WTC11 (cell line): ENCODE measurements around the gene RHOBTB3. TPM values are rescaled to one million over a fixed set of nuclear protein-coding genes. Genes with fewer than 3 reads are reported as not detected.

ENCODE experiments used
- ATAC-seq: fragments of 200-7000 bp; cut with Tn5 transposase; 2 replicates; pipeline ENCODE4 v1.10.0; 2021; ENCODE audit warnings: mild to moderate bottlenecking, moderate library complexity
- CTCF ChIA-PET: fragments of 300-600 bp; sonication (Branson Sonifier 250); formaldehyde crosslinking; loops from one replicate; lab custom pipeline; 2021; ENCODE audit warnings: antibody characterized with exemption; lab: Charles Lee
- POLR2A ChIA-PET: fragments of 350-600 bp; sonication (Branson Sonifier 250); formaldehyde crosslinking; loops from one replicate; lab custom pipeline; 2021; ENCODE audit warnings: antibody characterized with exemption; lab: Charles Lee
- DNase-seq: peaks from one replicate; pipeline ENCODE4 v3.0.0; 2021; ENCODE audit warnings: low spot score
- H3K27ac Mint-ChIP-seq: 2 replicates; pipeline ENCODE4 v1.8.0; 2021; ENCODE audit warnings: mixed read lengths
- H3K27me3 Mint-ChIP-seq: 2 replicates; pipeline ENCODE4 v1.8.0; 2021; ENCODE audit warnings: low read depth, mild to moderate bottlenecking, moderate library complexity, mixed read lengths
- H3K36me3 Mint-ChIP-seq: 2 replicates; pipeline ENCODE4 v1.8.0; 2021; ENCODE audit warnings: mixed read lengths
- H3K4me1 Mint-ChIP-seq: 2 replicates; pipeline ENCODE4 v1.8.0; 2022; ENCODE audit warnings: mixed read lengths
- H3K4me3 Mint-ChIP-seq: 2 replicates; pipeline ENCODE4 v1.8.0; 2021; ENCODE audit warnings: mild to moderate bottlenecking, moderate library complexity, mixed read lengths
- H3K9me3 Mint-ChIP-seq: 2 replicates; pipeline ENCODE4 v1.8.0; 2021; ENCODE audit warnings: mixed read lengths
- ESRRA ChIP-seq: sonication (generic); formaldehyde crosslinking; IDR thresholded peaks from 2 replicates; pipeline ENCODE4 v1.8.1; 2022; ENCODE audit warnings: mild to moderate bottlenecking, missing genetic modification reagents, borderline replicate concordance
- ETV6 ChIP-seq: sonication (generic); formaldehyde crosslinking; IDR thresholded peaks from 2 replicates; pipeline ENCODE4 v1.8.1; 2022; ENCODE audit warnings: mild to moderate bottlenecking, missing genetic modification reagents
- GABPB1 ChIP-seq: sonication (generic); formaldehyde crosslinking; IDR thresholded peaks from 2 replicates; pipeline ENCODE4 v1.8.1; 2023; ENCODE audit warnings: mild to moderate bottlenecking, missing genetic modification reagents
- GRHL2 ChIP-seq: fragments of 250-450 bp; sonication (Bioruptor Pico); IDR thresholded peaks from 2 replicates; pipeline ENCODE4 v1.8.0; 2022; ENCODE audit warnings: mild to moderate bottlenecking, moderate library complexity; ENCODE audit not compliant: insufficient replicate concordance, severe bottlenecking
- GTF2I ChIP-seq: fragments of 250-450 bp; sonication (Bioruptor Pico); conservative IDR thresholded peaks from 2 replicates; pipeline ENCODE4 v1.4.0; 2021; ENCODE audit warnings: mild to moderate bottlenecking
- IRF1 ChIP-seq: sonication (generic); formaldehyde crosslinking; IDR thresholded peaks from 2 replicates; pipeline ENCODE4 v1.8.0; 2023; ENCODE audit warnings: missing genetic modification reagents
- IRF2 ChIP-seq: sonication (generic); formaldehyde crosslinking; IDR thresholded peaks from 2 replicates; pipeline ENCODE4 v1.8.0; 2022; ENCODE audit warnings: low read depth, missing genetic modification reagents, borderline replicate concordance
- MXD4 ChIP-seq: fragments of 250-450 bp; sonication (Bioruptor Pico); IDR thresholded peaks from 2 replicates; pipeline ENCODE4 v1.8.0; 2021; ENCODE audit warnings: mild to moderate bottlenecking, moderate library complexity, borderline replicate concordance
- SMAD3 ChIP-seq: sonication (generic); formaldehyde crosslinking; IDR thresholded peaks from 2 replicates; pipeline ENCODE4 v1.8.0; 2022; ENCODE audit warnings: missing genetic modification reagents, mild to moderate bottlenecking, borderline replicate concordance
- TCF7 ChIP-seq: sonication (generic); formaldehyde crosslinking; IDR thresholded peaks from 2 replicates; pipeline ENCODE4 v1.8.0; 2022; ENCODE audit warnings: mild to moderate bottlenecking, low read depth, missing genetic modification reagents, moderate library complexity
- TEAD1 ChIP-seq: sonication (generic); formaldehyde crosslinking; IDR thresholded peaks from 2 replicates; pipeline ENCODE4 v1.8.0; 2022; ENCODE audit warnings: mild to moderate bottlenecking, missing genetic modification reagents
- TEAD4 ChIP-seq: sonication (generic); formaldehyde crosslinking; IDR thresholded peaks from 2 replicates; pipeline ENCODE4 v1.8.0; 2022; ENCODE audit warnings: mild to moderate bottlenecking, missing genetic modification reagents
- USF2 ChIP-seq: sonication (generic); formaldehyde crosslinking; IDR thresholded peaks from 2 replicates; pipeline ENCODE4 v1.8.1; 2023; ENCODE audit warnings: mild to moderate bottlenecking, missing genetic modification reagents, moderate library complexity
- ZNF232 ChIP-seq: sonication (generic); formaldehyde crosslinking; IDR thresholded peaks from 2 replicates; pipeline ENCODE4 v1.8.0; 2022; ENCODE audit warnings: mild to moderate bottlenecking, missing genetic modification reagents
- total RNA-seq: library from RNA; stranded (reverse); gene quantifications from 3 replicates; pipeline ENCODE4 v1.2.3, GENCODE V29; 2021
- TF ChIP-seq, protein P1 (sequence below): fragments of 250-450 bp; sonication (Bioruptor Pico); IDR thresholded peaks from 2 replicates; pipeline ENCODE4 v1.9.0; 2021; ENCODE audit warnings: moderate library complexity, mild to moderate bottlenecking, inconsistent platforms, borderline replicate concordance
- TF ChIP-seq, protein P2 (sequence below): sonication (generic); formaldehyde crosslinking; IDR thresholded peaks from 2 replicates; pipeline ENCODE4 v1.8.1; 2023; ENCODE audit warnings: mild to moderate bottlenecking, moderate library complexity, missing genetic modification reagents
- TF ChIP-seq, protein P3 (sequence below): sonication (generic); formaldehyde crosslinking; IDR thresholded peaks from 2 replicates; pipeline ENCODE4 v1.8.1; 2022; ENCODE audit warnings: missing genetic modification reagents, borderline replicate concordance
- TF ChIP-seq, protein P4 (sequence below): fragments of 250-450 bp; sonication (Bioruptor Pico); IDR thresholded peaks from 2 replicates; pipeline ENCODE4 v1.9.0; 2021; ENCODE audit warnings: mild to moderate bottlenecking, borderline replicate concordance
- TF ChIP-seq, protein P5 (sequence below): sonication (generic); formaldehyde crosslinking; IDR thresholded peaks from 2 replicates; pipeline ENCODE4 v1.8.1; 2022; ENCODE audit warnings: low read depth, mild to moderate bottlenecking, moderate library complexity, missing genetic modification reagents, borderline replicate concordance

The RHOBTB3 gene
- total RNA-seq, 1 experiment from 2014 or later: 13.8 TPM

GRCh38 chr5:95725071-95725820, 5.9 kb upstream of the RHOBTB3 start (continued):
- TF ChIP-seq SMAD3 (CRISPR knock-in tag): no peak
- TF ChIP-seq MXD4: no peak
- no peak for TF ChIP-seq ESRRA (CRISPR knock-in tag)
- TF ChIP-seq TEAD4 (CRISPR knock-in tag): no peak
- no peak for TF ChIP-seq TCF7 (CRISPR knock-in tag)
- TF ChIP-seq ZNF232 (CRISPR knock-in tag): no peak
- no peak for TF ChIP-seq IRF2 (CRISPR knock-in tag)
- TF ChIP-seq, protein P1, sequence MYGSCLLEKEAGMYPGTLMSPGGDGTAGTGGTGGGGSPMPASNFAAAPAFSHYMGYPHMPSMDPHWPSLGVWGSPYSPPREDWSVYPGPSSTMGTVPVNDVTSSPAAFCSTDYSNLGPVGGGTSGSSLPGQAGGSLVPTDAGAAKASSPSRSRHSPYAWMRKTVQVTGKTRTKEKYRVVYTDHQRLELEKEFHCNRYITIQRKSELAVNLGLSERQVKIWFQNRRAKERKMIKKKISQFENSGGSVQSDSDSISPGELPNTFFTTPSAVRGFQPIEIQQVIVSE (CRISPR knock-in tag): no peak
- TF ChIP-seq IRF1: no peak
- TF ChIP-seq ETV6: no peak
- TF ChIP-seq, all 79 proteins: peak for 0

GRCh38 chr5:95725937-95726810, 5.0 kb upstream of the RHOBTB3 start:
- H3K36me3 Mint-ChIP-seq: no peaks in the 10 kb centered on the region
- peaks cover 32% of the 10 kb centered on the region for H3K27me3 Mint-ChIP-seq
- TF ChIP-seq ZNF232 (CRISPR knock-in tag): no peak
- TF ChIP-seq GTF2I: no peak
- TF ChIP-seq, protein P2, sequence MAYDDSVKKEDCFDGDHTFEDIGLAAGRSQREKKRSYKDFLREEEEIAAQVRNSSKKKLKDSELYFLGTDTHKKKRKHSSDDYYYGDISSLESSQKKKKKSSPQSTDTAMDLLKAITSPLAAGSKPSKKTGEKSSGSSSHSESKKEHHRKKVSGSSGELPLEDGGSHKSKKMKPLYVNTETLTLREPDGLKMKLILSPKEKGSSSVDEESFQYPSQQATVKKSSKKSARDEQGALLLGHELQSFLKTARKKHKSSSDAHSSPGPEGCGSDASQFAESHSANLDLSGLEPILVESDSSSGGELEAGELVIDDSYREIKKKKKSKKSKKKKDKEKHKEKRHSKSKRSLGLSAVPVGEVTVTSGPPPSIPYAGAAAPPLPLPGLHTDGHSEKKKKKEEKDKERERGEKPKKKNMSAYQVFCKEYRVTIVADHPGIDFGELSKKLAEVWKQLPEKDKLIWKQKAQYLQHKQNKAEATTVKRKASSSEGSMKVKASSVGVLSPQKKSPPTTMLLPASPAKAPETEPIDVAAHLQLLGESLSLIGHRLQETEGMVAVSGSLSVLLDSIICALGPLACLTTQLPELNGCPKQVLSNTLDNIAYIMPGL (CRISPR knock-in tag): no peak
- no peak for TF ChIP-seq GABPB1 (CRISPR knock-in tag)
- TF ChIP-seq, protein P3, sequence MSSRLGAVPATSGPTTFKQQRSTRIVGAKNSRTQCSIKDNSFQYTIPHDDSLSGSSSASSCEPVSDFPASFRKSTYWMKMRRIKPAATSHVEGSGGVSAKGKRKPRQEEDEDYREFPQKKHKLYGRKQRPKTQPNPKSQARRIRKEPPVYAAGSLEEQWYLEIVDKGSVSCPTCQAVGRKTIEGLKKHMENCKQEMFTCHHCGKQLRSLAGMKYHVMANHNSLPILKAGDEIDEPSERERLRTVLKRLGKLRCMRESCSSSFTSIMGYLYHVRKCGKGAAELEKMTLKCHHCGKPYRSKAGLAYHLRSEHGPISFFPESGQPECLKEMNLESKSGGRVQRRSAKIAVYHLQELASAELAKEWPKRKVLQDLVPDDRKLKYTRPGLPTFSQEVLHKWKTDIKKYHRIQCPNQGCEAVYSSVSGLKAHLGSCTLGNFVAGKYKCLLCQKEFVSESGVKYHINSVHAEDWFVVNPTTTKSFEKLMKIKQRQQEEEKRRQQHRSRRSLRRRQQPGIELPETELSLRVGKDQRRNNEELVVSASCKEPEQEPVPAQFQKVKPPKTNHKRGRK: no peak
- TF ChIP-seq TEAD1: no peak
- TF ChIP-seq, protein P4, sequence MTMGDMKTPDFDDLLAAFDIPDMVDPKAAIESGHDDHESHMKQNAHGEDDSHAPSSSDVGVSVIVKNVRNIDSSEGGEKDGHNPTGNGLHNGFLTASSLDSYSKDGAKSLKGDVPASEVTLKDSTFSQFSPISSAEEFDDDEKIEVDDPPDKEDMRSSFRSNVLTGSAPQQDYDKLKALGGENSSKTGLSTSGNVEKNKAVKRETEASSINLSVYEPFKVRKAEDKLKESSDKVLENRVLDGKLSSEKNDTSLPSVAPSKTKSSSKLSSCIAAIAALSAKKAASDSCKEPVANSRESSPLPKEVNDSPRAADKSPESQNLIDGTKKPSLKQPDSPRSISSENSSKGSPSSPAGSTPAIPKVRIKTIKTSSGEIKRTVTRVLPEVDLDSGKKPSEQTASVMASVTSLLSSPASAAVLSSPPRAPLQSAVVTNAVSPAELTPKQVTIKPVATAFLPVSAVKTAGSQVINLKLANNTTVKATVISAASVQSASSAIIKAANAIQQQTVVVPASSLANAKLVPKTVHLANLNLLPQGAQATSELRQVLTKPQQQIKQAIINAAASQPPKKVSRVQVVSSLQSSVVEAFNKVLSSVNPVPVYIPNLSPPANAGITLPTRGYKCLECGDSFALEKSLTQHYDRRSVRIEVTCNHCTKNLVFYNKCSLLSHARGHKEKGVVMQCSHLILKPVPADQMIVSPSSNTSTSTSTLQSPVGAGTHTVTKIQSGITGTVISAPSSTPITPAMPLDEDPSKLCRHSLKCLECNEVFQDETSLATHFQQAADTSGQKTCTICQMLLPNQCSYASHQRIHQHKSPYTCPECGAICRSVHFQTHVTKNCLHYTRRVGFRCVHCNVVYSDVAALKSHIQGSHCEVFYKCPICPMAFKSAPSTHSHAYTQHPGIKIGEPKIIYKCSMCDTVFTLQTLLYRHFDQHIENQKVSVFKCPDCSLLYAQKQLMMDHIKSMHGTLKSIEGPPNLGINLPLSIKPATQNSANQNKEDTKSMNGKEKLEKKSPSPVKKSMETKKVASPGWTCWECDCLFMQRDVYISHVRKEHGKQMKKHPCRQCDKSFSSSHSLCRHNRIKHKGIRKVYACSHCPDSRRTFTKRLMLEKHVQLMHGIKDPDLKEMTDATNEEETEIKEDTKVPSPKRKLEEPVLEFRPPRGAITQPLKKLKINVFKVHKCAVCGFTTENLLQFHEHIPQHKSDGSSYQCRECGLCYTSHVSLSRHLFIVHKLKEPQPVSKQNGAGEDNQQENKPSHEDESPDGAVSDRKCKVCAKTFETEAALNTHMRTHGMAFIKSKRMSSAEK: no peak
- no peak for TF ChIP-seq USF2 (CRISPR knock-in tag)
- no peak for TF ChIP-seq GRHL2
- TF ChIP-seq, protein P5, sequence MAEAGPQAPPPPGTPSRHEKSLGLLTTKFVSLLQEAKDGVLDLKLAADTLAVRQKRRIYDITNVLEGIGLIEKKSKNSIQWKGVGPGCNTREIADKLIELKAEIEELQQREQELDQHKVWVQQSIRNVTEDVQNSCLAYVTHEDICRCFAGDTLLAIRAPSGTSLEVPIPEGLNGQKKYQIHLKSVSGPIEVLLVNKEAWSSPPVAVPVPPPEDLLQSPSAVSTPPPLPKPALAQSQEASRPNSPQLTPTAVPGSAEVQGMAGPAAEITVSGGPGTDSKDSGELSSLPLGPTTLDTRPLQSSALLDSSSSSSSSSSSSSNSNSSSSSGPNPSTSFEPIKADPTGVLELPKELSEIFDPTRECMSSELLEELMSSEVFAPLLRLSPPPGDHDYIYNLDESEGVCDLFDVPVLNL (CRISPR knock-in tag): no peak

More at GRCh38 chr5:95725937-95726810, 5.0 kb upstream of the RHOBTB3 start:
- CTCF ChIA-PET: no interaction called here
- H3K9me3 Mint-ChIP-seq: no peaks in the 10 kb centered on the region
- no peak for ATAC-seq
- peaks cover 54% of the 10 kb centered on the region for H3K4me1 Mint-ChIP-seq
- POLR2A ChIA-PET: no interaction called here
- H3K4me3 Mint-ChIP-seq: no peak overlapping the region
- no peak overlapping the region for H3K27ac Mint-ChIP-seq
- no peak for DNase-seq
